ENCODE results near the gene GSS.

- TF ChIP-seq CTCF (IDR thresholded peaks at IDR 0.05; ENCODE audit: low read depth, low read length, missing input control) = no peak
- no peak for TF ChIP-seq JUND (IDR thresholded peaks at IDR 0.05)
- no peak for TF ChIP-seq RAD21 (IDR thresholded peaks at IDR 0.05)
- TF ChIP-seq TAF1 (conservative IDR thresholded peaks at IDR 0.05) = no peak
- peak; percentile 31 for TF ChIP-seq SP1 (IDR thresholded peaks at IDR 0.05)
- no peak for TF ChIP-seq MAX (IDR thresholded peaks at IDR 0.05)
- no peak for TF ChIP-seq GABPA (IDR thresholded peaks at IDR 0.05 in 1 of 2, conservative IDR thresholded peaks at IDR 0.05 in 1 of 2)
- no peak for TF ChIP-seq YY1 (IDR thresholded peaks at IDR 0.05)
- TF ChIP-seq ZBTB33 (IDR thresholded peaks at IDR 0.05) = no peak
- no peak for TF ChIP-seq ATF3 (IDR thresholded peaks at IDR 0.05)
Measured at GRCh38 chr20:34949120-34949519, 6.5 kb downstream of the GSS start.
